ENCODE measurements around the gene MBD5.

Gene MBD5

GRCh38 chr2:148299616-148300015, 278.7 kb downstream of the MBD5 start:
- no peak for DNase-seq (ENCODE audit: low read depth in 4 of 4, low spot score in 1 of 4)

DNA sequence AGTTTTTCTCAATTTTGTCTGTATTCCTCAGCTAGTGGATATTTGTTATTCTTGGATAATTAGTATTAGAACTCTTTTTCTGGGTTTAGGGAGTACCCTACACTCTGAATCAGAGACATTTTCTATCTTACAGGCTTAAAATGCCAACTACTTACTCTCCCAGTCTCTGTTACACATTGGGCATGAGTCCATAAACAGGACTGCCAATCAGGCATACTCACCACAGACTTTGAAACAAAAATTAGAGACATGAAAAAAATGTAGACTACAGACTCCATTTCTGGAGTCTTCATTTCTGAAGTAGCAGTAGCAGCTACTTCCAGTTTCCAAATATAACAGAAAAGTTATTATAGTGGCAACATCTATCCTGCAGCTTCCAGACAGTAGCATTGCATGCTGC, 279.7 kb downstream of the MBD5 start:
- no peak for DNase-seq (ENCODE audit: low read depth in 4 of 4, low spot score in 1 of 4)

DNA sequence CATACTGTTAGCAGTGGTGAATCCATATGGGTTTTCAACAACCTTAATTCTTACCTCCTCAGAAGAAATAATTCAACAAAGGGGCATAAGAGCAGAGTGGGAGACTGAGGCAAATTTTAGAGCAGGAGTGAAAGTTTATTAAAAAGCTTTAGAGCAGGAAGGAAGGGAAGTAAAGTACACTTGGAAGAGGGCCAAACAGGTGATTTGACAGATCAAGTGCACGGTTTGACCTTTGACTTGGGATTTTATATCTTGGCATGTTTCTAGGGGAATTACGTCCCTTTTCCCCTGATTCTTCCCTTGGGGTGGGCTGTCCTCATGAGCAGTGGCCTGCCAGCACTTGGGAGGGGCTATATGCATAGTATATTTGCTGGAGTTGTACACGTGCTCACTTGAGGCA, 280.5 kb downstream of the MBD5 start:
- DNase-seq (ENCODE audit: low read depth in 4 of 4, low spot score in 1 of 4): no peak

DNA sequence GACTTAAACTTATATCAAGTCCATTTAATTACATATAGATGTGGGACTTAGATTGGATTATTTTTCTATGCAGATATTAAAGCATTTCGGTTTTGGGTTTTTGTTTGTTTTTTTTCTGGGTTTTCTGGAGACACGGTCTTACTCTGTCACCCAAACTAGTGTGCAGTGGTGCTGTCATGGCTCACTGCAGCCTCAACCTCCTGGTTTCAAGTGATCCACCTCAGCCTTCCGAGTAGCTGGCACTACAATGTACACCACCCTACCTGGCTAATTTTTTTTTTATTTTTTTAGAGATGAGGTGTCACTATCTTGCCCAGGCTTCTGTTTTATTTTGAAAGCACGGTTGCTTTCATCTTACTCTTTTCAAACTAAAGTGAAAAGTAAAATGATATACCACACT, 281.6 kb downstream of the MBD5 start:
- no peak for DNase-seq (ENCODE audit: low read depth in 4 of 4, low spot score in 1 of 4)

DNA sequence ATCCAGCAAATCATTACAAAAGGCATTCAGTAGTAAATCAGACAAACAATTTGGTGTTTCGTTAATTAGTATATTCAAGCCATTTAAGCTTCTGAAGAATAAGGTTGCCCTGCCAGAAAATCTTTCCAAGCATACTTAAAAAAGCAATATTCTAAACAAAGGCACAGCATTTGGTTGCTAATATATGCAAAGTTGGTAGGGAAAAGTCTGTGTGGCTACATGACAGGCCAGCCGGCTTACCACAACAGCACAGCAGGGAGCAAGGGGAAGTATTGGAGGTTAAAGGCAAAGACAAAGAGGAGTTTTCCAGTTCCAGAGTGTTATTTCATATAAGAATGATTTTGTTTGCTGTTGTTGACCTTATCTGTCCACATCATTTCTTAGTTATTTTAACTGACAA, 282.3 kb downstream of the MBD5 start:
- DNase-seq (ENCODE audit: low read depth in 4 of 4, low spot score in 1 of 4): no peak

DNA sequence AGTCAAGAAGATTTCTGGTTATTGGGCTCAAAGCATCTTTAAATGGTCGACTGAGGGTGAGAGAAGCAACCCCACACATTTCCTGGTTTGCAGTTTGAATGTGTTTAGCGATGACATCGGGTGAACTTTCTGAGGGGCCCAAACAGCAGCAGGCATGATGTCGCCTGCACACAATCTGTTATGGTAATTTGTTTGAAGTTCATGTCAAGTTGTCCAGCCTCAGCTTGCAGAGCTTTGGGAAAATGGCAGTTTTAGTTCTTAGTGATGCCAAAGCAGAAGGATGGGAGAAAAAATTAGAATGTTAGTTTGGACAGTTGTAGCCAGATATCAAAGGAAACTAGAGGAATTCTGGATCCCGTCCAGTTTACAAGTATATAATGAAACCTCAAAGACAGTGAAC, 284.6 kb downstream of the MBD5 start:
- DNase-seq (ENCODE audit: low read depth in 4 of 4, low spot score in 1 of 4): no peak

DNA sequence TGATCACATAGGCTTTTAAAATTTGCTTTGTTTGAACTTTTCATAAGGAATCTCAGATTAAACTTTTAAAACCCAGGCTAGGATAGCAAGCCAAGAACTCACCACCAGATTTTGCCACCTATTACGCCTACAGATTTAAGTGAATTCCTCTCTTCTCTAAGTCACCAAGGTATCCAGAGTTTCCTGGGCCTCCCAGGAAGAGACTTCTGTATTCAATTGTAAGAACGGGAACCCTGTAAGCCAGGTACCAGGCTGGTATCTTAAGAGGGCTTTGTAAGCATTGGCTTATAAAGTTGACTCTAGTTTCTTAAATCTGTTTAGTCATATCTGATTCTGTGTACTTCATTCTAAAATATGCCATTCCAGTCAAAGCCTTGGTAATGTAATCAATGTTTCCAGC, 285.1 kb downstream of the MBD5 start:
- no peak for DNase-seq (ENCODE audit: low read depth in 4 of 4, low spot score in 1 of 4)

GRCh38 chr2:148317598-148317997, 296.7 kb downstream of the MBD5 start:
- DNase-seq (ENCODE audit: low read depth in 4 of 4, low spot score in 1 of 4): no peak

DNA sequence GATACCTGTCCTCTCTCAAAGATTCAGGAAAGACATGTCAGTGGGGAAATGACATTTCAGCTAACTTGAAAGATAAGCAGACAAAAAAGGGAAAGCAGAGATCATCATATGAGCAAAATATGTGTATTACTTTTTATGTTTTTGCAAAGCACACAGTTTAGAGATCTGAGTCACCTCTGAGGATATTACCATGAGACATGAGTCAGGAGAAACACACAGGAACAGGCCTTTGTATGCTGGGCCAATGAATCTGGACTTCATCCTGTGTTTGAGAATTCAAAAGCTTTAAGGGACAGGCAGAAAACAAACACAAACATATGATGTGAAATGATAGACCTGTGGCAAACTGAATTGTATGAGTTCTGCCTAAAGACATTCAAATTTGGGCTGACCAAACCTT, 317.6 kb downstream of the MBD5 start:
- DNase-seq (ENCODE audit: low read depth in 4 of 4, low spot score in 1 of 4): no peak

GRCh38 chr2:148342086-148342485, 321.2 kb downstream of the MBD5 start:
- no peak for DNase-seq (ENCODE audit: low read depth in 4 of 4, low spot score in 1 of 4)

- DNase-seq (ENCODE audit: low read depth in 4 of 4, low spot score in 1 of 4): no peak
Observed at GRCh38 chr2:148350199-148350598, 329.3 kb downstream of the MBD5 start.

DNA sequence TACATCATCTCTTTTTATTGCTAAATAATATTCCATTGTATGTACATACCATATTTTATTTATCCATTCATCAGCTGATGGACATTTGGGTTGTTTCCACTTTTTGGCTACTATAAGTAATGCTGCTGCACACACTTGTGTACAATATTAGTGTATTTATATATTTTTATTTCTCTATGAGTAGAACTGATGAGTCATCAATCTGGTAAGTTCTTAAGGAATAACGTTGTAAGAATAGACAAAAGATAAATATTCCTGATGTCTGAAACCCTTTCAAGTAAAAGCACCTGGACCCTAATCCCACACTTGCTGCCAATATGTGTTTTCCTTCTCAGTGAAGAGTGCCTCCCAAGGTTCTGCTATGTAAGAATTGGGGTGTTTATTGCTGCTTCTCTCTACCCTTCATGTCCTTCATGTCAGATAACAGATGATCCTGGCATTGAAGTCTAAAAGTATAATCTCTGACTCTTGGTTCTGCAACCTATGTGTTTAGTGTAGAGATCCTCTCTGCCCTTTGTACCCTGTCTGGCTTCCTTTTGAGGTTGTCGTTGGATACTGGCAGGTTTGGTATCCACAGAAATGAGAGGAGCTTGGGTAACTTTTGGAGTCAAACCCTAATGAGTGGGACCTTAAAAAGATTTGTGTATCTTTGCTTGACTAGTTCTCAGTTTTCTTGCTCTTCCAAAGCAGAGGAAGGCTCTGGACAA, 330.7 kb downstream of the MBD5 start:
- no peak for DNase-seq (ENCODE audit: low read depth in 4 of 4, low spot score in 1 of 4)

- no peak for DNase-seq (ENCODE audit: low read depth in 4 of 4, low spot score in 1 of 4)
Observed at GRCh38 chr2:148358375-148358774, 337.5 kb downstream of the MBD5 start.

DNA sequence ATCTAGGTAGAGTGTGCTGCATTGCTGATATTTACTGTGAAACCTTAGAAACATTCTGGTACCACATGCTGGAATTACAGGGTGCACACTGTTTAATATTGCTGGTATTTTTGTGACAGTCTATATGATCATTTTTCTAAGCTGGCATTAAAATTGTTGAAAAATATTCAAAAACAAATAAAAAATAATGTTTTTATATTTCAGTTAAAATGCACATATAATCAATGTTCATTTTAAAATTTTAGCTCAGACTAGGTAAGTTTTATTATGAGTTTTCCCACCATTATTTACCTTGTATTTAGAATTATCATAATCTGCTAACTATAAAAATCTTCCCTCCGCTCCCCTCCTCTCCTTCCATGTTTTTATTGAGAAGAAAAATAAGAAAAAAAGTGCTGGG, 339.8 kb downstream of the MBD5 start:
- DNase-seq (ENCODE audit: low read depth in 4 of 4, low spot score in 1 of 4): no peak

GRCh38 chr2:148362144-148362796, 341.4 kb downstream of the MBD5 start:
- DNase-seq (ENCODE audit: low read depth in 4 of 4, low spot score in 1 of 4): no peak

GRCh38 chr2:148375214-148375613, 354.3 kb downstream of the MBD5 start:
- no peak for DNase-seq (ENCODE audit: low read depth in 4 of 4, low spot score in 1 of 4)

GRCh38 chr2:148391324-148391723, 370.4 kb downstream of the MBD5 start:
- DNase-seq (ENCODE audit: low read depth in 4 of 4, low spot score in 1 of 4): no peak

GRCh38 chr2:148402786-148403185, 381.9 kb downstream of the MBD5 start:
- DNase-seq (ENCODE audit: low read depth in 4 of 4, low spot score in 1 of 4): no peak

DNA sequence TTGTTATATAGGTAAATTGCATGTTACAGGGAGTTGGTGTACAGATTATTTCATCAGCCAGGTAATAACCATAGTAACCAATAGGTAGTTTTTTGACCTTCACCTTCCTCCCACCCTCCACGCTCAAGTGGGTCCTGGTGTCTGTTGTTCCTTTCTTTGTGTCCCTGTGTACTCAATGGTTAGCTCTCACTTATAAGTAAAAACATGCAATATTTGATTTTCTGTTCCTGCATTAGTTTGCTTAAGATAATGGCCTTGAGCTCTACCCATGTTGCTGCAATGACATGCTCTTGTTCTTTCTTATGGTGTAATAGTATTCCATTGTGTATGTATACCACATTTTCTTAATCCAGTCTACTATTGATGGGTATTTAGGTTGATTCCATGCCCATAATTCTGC, 390.0 kb downstream of the MBD5 start:
- DNase-seq (ENCODE audit: low read depth in 4 of 4, low spot score in 1 of 4): no peak

- no peak for DNase-seq (ENCODE audit: low read depth in 4 of 4, low spot score in 1 of 4)
Observed at GRCh38 chr2:148416248-148416647, 395.4 kb downstream of the MBD5 start.

- DNase-seq (ENCODE audit: low read depth in 4 of 4, low spot score in 1 of 4): no peak
Observed at GRCh38 chr2:148430101-148430500, 409.2 kb downstream of the MBD5 start.

DNA sequence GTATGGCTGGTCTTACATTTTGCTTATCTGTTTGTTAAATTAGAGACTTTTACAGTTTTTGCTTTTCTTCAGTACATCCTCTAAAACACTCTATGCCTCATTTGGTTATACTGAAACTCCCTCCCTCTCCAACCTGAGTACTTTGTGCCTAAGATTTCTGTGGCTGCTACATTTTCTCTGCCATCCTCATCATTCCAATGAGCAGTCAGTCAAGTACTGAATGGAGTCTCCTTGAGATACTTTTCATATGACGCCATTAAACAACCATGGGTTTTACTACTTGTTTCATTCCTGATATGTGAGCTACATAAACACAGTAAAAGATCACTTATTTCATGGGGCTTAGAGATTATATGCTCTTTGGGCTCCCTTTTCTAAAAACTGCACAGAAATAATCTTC, 427.0 kb downstream of the MBD5 start:
- DNase-seq (ENCODE audit: low read depth in 4 of 4, low spot score in 1 of 4): no peak

DNA sequence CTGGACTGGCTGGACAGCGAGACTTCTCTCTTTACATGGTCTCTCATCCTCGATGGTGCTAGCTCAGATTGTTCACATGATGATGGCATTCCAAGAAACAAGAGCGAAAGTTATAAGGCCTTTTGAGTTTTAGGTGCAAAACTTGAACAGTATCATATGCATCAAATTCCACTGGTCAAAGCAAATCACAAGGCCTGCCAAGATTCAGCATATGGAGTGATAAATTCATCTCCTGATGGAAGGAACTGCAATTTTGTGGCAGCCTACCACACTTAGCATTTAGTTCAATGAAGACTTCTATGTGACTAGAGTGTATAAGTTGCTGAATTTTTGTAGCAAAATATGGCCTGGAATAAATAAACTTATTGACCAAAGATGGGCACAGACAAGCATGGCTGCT, 429.6 kb downstream of the MBD5 start:
- no peak for DNase-seq (ENCODE audit: low read depth in 4 of 4, low spot score in 1 of 4)
